ENCODE results near the gene KLHDC4.
"Not testable (repeated sequence)": the region's sequence is repeated elsewhere in the genome, so short reads cannot be mapped to it uniquely, and the experiment has no call there.

KLHDC4 gene

DNA sequence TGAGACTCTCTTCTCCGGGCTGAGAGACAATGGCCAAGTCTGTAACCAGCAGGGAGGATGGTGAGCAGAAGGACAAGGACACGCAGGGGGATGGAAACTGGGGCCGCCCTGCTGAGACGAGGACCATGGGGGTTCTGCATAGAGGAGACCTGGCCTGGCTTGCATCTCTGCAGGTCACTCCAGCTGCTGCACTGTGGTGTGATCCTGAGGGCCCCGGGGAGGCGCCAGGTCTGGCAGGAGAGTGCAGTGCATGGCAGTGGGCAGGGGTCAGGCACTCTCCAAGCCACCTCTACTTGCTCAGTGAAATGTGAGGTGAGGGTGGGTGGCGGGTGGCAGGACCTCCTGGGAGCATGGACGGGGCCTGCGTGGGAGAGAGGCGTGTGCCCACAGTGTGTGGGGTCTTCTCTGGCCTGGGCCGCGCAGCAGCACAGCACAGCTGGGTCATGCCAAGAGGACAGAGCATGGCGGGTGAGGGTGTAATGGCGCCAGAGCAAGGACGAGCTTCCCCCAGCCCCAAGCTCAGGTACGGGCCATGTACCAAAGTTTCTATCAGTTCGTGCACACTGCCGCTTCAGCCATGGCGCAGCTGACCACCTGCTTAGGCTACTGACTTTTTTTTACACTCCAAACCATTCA lies 43.1 kb downstream of the KLHDC4 start:
- no peak for DNase-seq (ENCODE audit: low read depth)

DNA sequence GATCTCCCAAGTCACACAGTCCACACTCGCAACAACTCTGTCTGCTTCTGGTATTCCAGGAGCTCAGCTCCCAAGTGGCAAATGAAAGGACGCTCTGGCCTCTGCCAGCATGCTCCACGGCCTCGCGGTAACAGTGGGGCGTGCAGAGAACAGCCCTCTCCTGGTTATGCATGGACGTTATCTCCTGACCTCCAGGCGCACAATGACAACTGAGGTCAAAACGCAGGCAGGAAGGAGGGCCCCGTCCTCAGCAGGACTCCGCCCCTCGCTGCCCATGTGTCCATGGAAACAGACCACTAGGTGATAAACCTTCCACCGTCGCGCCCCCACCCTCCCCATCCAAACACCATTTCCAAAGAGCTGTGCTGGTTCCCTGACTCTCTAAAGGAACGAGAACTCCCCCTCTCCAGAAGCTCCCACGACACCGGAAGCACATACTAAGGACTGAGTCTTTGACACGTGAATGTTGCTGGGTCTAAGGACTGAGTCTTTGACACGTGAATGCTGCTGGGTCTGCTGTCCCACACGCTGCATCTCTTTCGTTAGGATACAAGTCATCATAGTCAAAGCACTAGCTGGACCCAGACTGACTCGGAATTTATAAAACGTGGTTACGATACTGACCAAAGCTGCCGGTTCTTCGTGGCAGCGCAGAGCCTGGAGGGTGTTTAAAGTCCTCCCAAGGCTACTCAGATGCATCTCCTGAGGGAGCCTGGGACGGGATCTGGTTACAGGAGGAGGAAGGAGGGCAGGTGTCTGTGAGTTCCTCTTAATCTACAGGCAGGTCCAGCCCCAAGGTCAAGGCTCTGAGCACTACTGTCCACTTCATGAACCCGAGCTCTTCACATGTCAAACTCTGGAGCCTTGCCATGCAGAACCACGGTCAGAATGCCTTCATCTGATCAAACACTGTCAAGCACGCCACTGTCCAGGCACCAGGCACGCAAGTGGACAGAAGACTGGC lies 43.9 kb downstream of the KLHDC4 start:
- H3K4me3 ChIP-seq (ENCODE audit: low read length) = no peak overlapping the region
- TF ChIP-seq, protein P1, sequence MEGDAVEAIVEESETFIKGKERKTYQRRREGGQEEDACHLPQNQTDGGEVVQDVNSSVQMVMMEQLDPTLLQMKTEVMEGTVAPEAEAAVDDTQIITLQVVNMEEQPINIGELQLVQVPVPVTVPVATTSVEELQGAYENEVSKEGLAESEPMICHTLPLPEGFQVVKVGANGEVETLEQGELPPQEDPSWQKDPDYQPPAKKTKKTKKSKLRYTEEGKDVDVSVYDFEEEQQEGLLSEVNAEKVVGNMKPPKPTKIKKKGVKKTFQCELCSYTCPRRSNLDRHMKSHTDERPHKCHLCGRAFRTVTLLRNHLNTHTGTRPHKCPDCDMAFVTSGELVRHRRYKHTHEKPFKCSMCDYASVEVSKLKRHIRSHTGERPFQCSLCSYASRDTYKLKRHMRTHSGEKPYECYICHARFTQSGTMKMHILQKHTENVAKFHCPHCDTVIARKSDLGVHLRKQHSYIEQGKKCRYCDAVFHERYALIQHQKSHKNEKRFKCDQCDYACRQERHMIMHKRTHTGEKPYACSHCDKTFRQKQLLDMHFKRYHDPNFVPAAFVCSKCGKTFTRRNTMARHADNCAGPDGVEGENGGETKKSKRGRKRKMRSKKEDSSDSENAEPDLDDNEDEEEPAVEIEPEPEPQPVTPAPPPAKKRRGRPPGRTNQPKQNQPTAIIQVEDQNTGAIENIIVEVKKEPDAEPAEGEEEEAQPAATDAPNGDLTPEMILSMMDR (conservative IDR thresholded peaks at IDR 0.05; ENCODE audit: low read depth, low read length) = no peak
- DNase-seq (ENCODE audit: low read depth) = no peak

More for the DNA sequence above, 43.1 kb downstream of the KLHDC4 start:
- TF ChIP-seq, protein P1 (conservative IDR thresholded peaks at IDR 0.05; ENCODE audit: low read depth, low read length) = no peak
- H3K4me3 ChIP-seq (ENCODE audit: low read length) = no peak overlapping the region

DNA sequence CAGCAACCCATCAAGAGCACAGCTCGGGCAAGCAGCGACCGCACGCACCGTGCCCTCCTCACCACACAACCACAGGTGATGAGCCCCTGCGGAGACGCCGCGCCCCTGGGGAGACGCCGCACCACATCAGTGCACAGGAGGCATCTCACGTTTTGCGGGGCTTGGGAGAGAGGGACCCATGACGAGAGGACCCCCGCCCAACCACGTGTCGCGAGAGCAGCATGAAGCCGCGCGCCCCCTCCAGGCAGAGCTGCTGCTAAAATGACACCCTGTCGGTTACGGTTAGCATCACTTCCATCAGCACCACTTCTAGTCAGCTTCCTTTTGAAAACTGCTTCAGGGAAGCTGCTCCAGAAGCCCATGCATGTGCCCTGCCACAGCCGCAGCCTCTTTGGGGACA lies 45.3 kb downstream of the KLHDC4 start:
- TF ChIP-seq, protein P1 (conservative IDR thresholded peaks at IDR 0.05; ENCODE audit: low read depth, low read length) = no peak
- no peak for DNase-seq (ENCODE audit: low read depth)

GRCh38 chr16:87718831-87719230 lies 47.0 kb downstream of the KLHDC4 start:
- not testable (repeated sequence) for H3K4me3 ChIP-seq (ENCODE audit: low read length); DNase-seq (ENCODE audit: low read depth)

More for the DNA sequence above, 45.3 kb downstream of the KLHDC4 start:
- H3K4me3 ChIP-seq (ENCODE audit: low read length) = no peak overlapping the region

DNA sequence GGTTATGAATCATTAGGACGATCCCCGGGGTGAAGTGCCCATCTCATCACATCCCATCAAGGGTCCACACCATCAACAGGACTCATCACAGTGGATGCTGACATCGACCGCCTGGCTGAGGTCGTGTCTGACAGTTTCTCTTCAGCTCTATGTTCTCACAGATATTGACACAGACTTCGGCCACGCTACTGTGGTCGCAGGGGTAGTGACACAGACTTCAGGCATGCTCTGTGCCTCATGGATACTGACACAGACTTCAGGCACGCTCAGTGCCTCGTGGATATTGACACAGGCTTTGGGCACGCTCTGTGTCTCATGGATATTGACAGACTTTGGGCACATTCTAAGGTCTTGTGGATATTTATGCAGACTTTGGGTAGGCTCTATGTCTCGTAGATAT lies 50.1 kb downstream of the KLHDC4 start:
- no peak for DNase-seq (ENCODE audit: low read depth)
- TF ChIP-seq, protein P1 (conservative IDR thresholded peaks at IDR 0.05; ENCODE audit: low read depth, low read length) = no peak
- H3K4me3 ChIP-seq (ENCODE audit: low read length) = no peak overlapping the region

DNA sequence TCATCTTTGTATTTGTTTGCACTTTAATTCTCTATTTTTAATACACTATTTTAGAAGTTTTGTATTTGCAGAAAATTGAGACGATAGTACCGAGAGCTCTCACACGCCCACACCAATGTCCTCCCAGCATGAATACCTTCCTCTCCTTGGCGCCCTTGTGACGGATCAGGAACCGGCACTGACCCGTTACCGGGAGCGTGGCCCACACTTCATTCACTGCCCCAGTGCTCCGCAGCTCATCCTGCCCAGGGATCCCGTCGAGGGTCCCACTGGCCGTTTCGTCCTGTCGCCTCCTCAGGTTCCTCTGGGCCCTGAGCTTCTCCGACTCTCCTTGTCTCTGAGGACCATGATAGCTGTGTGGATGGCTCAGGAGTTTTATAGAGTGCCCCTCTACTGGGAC lies 50.6 kb downstream of the KLHDC4 start:
- TF ChIP-seq, protein P1 (conservative IDR thresholded peaks at IDR 0.05; ENCODE audit: low read depth, low read length) = no peak
- H3K4me3 ChIP-seq (ENCODE audit: low read length) = no peak overlapping the region
- no peak for DNase-seq (ENCODE audit: low read depth)

- DNase-seq (ENCODE audit: low read depth) = no peak
These were observed 52.1 kb downstream of the KLHDC4 start for GRCh38 chr16:87713451-87714229.

More at GRCh38 chr16:87713451-87714229, 52.1 kb downstream of the KLHDC4 start:
- TF ChIP-seq, protein P1 (conservative IDR thresholded peaks at IDR 0.05; ENCODE audit: low read depth, low read length) = no peak
- H3K4me3 ChIP-seq (ENCODE audit: low read length) = no peak overlapping the region

Data from retinal pigment epithelial cell (primary cell).